ENCODE measurements around the gene M1AP. TPM values are rescaled to one million over a fixed set of nuclear protein-coding genes. Genes with fewer than 3 reads are reported as not detected.

The M1AP gene, protein sequence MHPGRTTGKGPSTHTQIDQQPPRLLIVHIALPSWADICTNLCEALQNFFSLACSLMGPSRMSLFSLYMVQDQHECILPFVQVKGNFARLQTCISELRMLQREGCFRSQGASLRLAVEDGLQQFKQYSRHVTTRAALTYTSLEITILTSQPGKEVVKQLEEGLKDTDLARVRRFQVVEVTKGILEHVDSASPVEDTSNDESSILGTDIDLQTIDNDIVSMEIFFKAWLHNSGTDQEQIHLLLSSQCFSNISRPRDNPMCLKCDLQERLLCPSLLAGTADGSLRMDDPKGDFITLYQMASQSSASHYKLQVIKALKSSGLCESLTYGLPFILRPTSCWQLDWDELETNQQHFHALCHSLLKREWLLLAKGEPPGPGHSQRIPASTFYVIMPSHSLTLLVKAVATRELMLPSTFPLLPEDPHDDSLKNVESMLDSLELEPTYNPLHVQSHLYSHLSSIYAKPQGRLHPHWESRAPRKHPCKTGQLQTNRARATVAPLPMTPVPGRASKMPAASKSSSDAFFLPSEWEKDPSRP
- total RNA-seq (2021; ENCODE audit: unreplicated experiment) (not detected), Bru-seq, nascent RNA (percentile 2 among the genes with signal in this experiment), BruChase-seq, experiment 1, labeled RNA remaining after a 2-hour chase (percentile 1 among the genes with signal in this experiment), BruChase-seq, experiment 2, labeled RNA remaining after a 6-hour chase (not detected)
- polyA plus RNA-seq (2012; ENCODE audit: insufficient read length) = not detected
- long read RNA-seq = 0 reads

DNA sequence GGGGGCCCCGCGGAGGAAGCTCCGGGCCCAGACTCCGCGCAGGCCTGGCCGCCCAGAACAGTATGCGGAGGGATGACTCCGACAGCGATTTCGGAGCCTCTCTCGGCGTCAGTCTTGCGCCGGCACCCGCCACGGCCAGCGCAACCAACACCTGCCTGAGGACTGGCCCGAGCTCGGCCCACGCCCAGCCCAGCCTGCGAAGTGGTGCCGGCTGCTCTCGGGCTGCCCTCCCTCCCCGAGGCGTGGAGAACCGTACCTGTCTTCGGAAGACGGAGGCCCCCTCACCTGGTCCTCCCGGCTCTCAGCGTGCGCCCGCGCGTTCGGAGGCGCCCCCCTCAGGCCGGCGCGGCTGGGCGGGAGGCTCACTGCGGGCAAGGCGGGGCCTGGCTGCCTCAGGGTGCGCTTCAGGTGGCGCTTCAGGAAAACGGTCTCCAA is at the start of gene M1AP:
M1AP (minus strand) TSS at position 322 of the 435 bp plus-strand sequence. CDS start 8,055 bp downstream, outside the sequence.
- in situ Hi-C loops (cut with HindIII; ENCODE audit: low pct_unique_long_range_greater_than_20kb, low sequenced_read_pairs) (no loop called here), intact Hi-C loops (cut with micrococcal nuclease; ENCODE audit: unreplicated experiment) (no loop called here)
- no peak for TF ChIP-seq TCF7L2 (IDR thresholded peaks at IDR 0.05; ENCODE audit: low read depth, low read length)
- TF ChIP-seq POLR2AphosphoS5 (IDR thresholded peaks at IDR 0.05; ENCODE audit: low read depth, low read length) = no peak
- TF ChIP-seq SIN3A (IDR thresholded peaks at IDR 0.05; ENCODE audit: borderline replicate concordance, insufficient read depth, low read depth, low read length) = no peak
- TF ChIP-seq, protein P1, sequence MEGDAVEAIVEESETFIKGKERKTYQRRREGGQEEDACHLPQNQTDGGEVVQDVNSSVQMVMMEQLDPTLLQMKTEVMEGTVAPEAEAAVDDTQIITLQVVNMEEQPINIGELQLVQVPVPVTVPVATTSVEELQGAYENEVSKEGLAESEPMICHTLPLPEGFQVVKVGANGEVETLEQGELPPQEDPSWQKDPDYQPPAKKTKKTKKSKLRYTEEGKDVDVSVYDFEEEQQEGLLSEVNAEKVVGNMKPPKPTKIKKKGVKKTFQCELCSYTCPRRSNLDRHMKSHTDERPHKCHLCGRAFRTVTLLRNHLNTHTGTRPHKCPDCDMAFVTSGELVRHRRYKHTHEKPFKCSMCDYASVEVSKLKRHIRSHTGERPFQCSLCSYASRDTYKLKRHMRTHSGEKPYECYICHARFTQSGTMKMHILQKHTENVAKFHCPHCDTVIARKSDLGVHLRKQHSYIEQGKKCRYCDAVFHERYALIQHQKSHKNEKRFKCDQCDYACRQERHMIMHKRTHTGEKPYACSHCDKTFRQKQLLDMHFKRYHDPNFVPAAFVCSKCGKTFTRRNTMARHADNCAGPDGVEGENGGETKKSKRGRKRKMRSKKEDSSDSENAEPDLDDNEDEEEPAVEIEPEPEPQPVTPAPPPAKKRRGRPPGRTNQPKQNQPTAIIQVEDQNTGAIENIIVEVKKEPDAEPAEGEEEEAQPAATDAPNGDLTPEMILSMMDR (IDR thresholded peaks at IDR 0.05) = no peak
- TF ChIP-seq, protein P2, sequence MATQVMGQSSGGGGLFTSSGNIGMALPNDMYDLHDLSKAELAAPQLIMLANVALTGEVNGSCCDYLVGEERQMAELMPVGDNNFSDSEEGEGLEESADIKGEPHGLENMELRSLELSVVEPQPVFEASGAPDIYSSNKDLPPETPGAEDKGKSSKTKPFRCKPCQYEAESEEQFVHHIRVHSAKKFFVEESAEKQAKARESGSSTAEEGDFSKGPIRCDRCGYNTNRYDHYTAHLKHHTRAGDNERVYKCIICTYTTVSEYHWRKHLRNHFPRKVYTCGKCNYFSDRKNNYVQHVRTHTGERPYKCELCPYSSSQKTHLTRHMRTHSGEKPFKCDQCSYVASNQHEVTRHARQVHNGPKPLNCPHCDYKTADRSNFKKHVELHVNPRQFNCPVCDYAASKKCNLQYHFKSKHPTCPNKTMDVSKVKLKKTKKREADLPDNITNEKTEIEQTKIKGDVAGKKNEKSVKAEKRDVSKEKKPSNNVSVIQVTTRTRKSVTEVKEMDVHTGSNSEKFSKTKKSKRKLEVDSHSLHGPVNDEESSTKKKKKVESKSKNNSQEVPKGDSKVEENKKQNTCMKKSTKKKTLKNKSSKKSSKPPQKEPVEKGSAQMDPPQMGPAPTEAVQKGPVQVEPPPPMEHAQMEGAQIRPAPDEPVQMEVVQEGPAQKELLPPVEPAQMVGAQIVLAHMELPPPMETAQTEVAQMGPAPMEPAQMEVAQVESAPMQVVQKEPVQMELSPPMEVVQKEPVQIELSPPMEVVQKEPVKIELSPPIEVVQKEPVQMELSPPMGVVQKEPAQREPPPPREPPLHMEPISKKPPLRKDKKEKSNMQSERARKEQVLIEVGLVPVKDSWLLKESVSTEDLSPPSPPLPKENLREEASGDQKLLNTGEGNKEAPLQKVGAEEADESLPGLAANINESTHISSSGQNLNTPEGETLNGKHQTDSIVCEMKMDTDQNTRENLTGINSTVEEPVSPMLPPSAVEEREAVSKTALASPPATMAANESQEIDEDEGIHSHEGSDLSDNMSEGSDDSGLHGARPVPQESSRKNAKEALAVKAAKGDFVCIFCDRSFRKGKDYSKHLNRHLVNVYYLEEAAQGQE (IDR thresholded peaks at IDR 0.05; ENCODE audit: insufficient read depth in 1 of 2, low read depth in 2 of 2, low read length in 1 of 2) = no peak
- Histone ChIP-seq H3K27ac (ENCODE audit: low read length) (no peak within 1 kb of the TSS), H3K4me1 (ENCODE audit: control insufficient read depth, insufficient read depth, low read length) (no peaks in the 10 kb centered on the region), H3K9me3 (ENCODE audit: control insufficient read depth, insufficient read depth, low read depth, low read length) (no peaks in the 10 kb centered on the region), H3K4me3 (ENCODE audit: low read depth in 2 of 2, low read length in 2 of 2) (no peak within 1 kb of the TSS), H3K36me3 (ENCODE audit: control insufficient read depth, insufficient read depth, low read length) (no peaks in the 10 kb centered on the region), H3K27me3 (ENCODE audit: control insufficient read depth, insufficient read depth, low read length) (no peaks in the 10 kb centered on the region)
- CTCF ChIA-PET = no interaction called here
- ATAC-seq (no peak), DNase-seq (ENCODE audit: low read depth, low spot score) (no peak)
- POLR2A ChIA-PET = no interaction called here
- no TSS peak for BruUV-seq (replicated peaks)

DNA sequence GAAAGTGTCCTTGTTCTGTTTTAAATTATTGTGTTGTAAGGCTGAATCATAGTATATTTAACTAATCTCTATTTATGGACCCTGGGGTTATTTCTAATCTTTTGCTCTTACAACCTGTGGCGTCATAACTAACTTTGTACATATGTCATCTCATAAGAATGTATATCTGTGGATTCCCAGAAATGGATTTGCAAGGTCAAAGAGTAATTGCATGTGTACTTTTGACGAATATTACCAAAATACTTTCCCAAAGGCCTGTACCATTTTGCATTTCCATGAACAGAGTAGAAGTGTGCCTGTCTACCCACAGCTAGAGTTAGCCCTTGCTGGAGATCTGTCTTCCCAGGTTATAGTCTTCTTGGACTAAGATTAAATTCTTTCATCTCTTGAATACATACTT is 48.7 kb upstream of the M1AP start:
- no peaks in the 10 kb centered on the region for H3K36me3 ChIP-seq (ENCODE audit: control insufficient read depth, insufficient read depth, low read length)
- ATAC-seq = no peak
- ChIA-PET POLR2A (no interaction called here), CTCF (no interaction called here)
- in situ Hi-C loops (cut with HindIII; ENCODE audit: low pct_unique_long_range_greater_than_20kb, low sequenced_read_pairs) (no loop called here), intact Hi-C loops (cut with micrococcal nuclease; ENCODE audit: unreplicated experiment) (no loop called here)
- TF ChIP-seq, protein P2 (IDR thresholded peaks at IDR 0.05; ENCODE audit: insufficient read depth in 1 of 2, low read depth in 2 of 2, low read length in 1 of 2) = no peak
- TF ChIP-seq, protein P1 (IDR thresholded peaks at IDR 0.05) = no peak
- TF ChIP-seq POLR2AphosphoS5 (IDR thresholded peaks at IDR 0.05; ENCODE audit: low read depth, low read length) (no peak), TCF7L2 (IDR thresholded peaks at IDR 0.05; ENCODE audit: low read depth, low read length) (no peak), SIN3A (IDR thresholded peaks at IDR 0.05; ENCODE audit: borderline replicate concordance, insufficient read depth, low read depth, low read length) (no peak)
- no peak overlapping the region for H3K27ac ChIP-seq (ENCODE audit: low read length)
- no peaks in the 10 kb centered on the region for H3K9me3 ChIP-seq (ENCODE audit: control insufficient read depth, insufficient read depth, low read depth, low read length)
- no TSS peak for BruUV-seq (replicated peaks)
- H3K27me3 ChIP-seq (ENCODE audit: control insufficient read depth, insufficient read depth, low read length) = peaks cover 5% of the 10 kb centered on the region; the same call in 1 of the 2 replicates
- no peak for DNase-seq (ENCODE audit: low read depth, low spot score)
- no peaks in the 10 kb centered on the region for H3K4me1 ChIP-seq (ENCODE audit: control insufficient read depth, insufficient read depth, low read length)
- no peak overlapping the region for H3K4me3 ChIP-seq (ENCODE audit: low read depth in 2 of 2, low read length in 2 of 2)

Measured in Panc1 (cell line).